Measurements from ENCODE around the gene TJP3.
A peak's percentile ranks its signal among the peaks of the same experiment; 100 is the strongest.
"Not testable (repeated sequence)": the region's sequence is repeated elsewhere in the genome, so short reads cannot be mapped to it uniquely, and the experiment has no call there.

TJP3 gene

GRCh38 chr19:3738477-3739220 lies 30.5 kb downstream of the TJP3 start:
- DNase-seq (ENCODE audit: low read depth in 2 of 2, low spot score in 1 of 2): no peak

- no peak for DNase-seq (ENCODE audit: low read depth in 2 of 2, low spot score in 1 of 2)
Measured at GRCh38 chr19:3740431-3740830, 32.2 kb downstream of the TJP3 start.

GRCh38 chr19:3743486-3743885 lies 35.3 kb downstream of the TJP3 start:
- DNase-seq (ENCODE audit: low read depth in 2 of 2, low spot score in 1 of 2): no peak

DNA sequence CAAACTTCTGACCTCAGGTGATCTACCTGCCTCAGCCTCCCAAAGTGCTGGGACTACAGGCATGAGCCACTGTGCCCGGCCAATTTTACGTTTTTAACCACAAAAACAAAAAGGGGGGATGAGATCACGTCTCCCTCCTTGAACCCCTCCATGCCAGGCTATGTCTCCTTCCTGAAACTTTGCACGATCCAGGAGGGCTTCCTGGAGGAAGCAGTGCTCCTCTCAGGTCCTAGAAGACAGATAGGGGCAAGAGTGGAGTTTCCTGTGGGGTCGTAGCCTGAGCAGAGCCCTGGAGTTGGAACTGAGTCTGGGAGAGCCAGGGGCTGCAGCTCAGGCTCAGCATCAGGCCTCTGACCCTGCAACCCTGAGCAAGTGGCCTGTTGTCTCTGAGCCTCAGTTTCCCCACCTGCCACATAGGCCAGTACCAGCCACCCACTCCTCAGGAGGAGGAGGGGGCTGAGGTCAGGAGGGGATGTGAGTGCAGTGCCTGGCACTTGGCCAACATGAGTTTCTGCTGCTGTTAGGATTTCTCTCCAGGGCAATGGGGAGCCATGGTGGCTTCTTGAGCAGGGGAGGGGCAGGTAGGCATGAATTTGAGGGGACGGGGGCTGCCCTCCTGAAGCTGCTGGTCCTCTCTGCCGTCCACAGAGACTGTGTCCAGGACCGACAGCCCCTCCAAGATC lies 37.3 kb downstream of the TJP3 start:
- DNase-seq (ENCODE audit: low read depth in 2 of 2, low spot score in 1 of 2): no peak

DNA sequence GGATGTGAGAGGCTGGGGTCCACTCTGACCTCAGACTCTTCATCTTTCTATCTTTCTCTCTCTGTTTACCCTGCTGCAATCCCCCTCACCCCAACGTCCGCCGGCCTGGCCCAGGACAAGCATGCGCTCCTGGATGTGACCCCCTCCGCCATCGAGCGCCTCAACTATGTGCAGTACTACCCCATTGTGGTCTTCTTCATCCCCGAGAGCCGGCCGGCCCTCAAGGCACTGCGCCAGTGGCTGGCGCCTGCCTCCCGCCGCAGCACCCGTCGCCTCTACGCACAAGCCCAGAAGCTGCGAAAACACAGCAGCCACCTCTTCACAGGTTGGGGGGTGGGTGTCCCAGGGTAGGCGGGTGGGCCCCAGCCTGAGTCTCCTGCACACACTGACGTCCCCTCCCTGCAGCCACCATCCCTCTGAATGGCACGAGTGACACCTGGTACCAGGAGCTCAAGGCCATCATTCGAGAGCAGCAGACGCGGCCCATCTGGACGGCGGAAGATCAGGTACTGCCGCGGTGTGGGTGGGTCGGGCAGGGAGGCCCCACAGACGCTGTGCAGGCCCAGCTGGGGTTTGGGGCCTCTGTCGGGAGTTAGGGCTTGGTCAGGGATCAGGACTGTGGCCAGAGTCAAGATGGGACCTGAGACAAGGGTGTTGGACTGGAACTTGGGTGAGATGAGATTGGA lies 38.3 kb downstream of the TJP3 start:
- no peak for DNase-seq (ENCODE audit: low read depth in 2 of 2, low spot score in 1 of 2)

- no peak for DNase-seq (ENCODE audit: low read depth in 2 of 2, low spot score in 1 of 2)
Measured at GRCh38 chr19:3748965-3749364, 40.8 kb downstream of the TJP3 start.

DNA sequence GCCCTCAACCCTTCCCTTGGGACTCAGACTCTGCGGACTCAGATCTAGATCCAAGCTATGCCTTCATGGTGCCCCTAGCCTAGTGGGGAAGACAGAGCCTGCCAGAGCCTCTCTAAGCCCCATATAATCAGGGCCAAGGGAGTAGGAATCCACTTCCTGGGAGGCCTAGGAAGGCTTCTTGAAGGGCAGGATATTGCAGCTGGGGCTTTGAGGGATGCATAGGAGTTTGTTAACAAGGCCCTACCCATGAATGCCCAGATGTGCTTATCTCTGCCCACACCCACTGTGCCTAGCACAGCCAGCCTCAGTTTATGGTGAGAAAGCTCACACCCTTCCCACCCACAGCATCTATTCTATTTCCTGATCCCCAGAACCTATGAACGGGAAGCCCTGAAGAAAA lies 42.0 kb downstream of the TJP3 start:
- no peak for DNase-seq (ENCODE audit: low read depth in 2 of 2, low spot score in 1 of 2)

GRCh38 chr19:3751236-3751635 lies 43.1 kb downstream of the TJP3 start:
- DNase-seq (ENCODE audit: low read depth in 2 of 2, low spot score in 1 of 2): no peak

DNA sequence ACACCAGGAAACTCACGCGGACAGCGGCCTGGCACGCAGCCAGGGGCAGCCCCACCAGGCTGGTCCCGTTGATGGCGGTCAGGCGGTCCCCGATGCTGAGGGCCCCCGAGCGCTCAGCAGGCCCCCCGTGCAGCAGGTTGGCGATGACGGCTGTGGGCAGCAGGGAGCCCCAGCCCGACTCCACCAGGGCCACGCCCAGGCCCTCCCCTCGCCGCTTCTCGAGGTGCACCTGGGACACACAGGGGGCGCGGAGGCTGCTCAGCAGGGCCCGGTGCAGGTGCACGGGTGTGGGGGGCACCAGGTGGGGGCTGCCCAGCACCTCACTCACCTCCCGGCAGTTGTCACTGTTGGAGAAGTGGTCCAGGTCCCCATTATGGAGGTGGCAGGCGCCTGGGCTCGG lies 44.3 kb downstream of the TJP3 start:
- DNase-seq (ENCODE audit: low read depth in 2 of 2, low spot score in 1 of 2): no peak

GRCh38 chr19:3753631-3754410 lies 45.6 kb downstream of the TJP3 start:
- no peak for DNase-seq (ENCODE audit: low read depth in 2 of 2, low spot score in 1 of 2)

DNA sequence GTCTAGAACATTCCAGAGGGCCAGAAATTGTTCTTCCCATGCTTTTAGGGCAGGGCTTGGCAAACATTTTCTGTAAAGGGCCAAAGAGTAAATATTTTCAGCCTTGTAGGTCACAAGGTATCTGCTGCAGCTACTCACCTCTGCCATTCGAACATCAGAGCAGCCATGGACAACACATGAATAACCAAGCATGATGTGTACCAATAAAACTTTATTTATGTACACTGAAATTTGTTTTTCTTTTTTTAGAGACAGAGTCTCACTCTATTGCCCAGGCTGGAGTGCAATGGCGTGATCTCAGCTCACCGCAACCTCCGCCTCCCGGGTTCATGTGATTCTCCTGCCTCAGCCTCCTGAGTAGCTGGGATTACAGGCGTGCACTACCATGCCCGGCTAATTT lies 49.5 kb downstream of the TJP3 start:
- not testable (repeated sequence) for DNase-seq (ENCODE audit: low read depth in 2 of 2, low spot score in 1 of 2)

GRCh38 chr19:3758297-3758696 lies 50.1 kb downstream of the TJP3 start:
- DNase-seq (ENCODE audit: low read depth in 2 of 2, low spot score in 1 of 2): not testable (repeated sequence)

GRCh38 chr19:3759482-3760254 lies 51.5 kb downstream of the TJP3 start:
- DNase-seq (ENCODE audit: low read depth in 2 of 2, low spot score in 1 of 2): no peak

- no peak for DNase-seq (ENCODE audit: low read depth in 2 of 2, low spot score in 1 of 2)
Measured at GRCh38 chr19:3760871-3761361, 52.7 kb downstream of the TJP3 start.

DNA sequence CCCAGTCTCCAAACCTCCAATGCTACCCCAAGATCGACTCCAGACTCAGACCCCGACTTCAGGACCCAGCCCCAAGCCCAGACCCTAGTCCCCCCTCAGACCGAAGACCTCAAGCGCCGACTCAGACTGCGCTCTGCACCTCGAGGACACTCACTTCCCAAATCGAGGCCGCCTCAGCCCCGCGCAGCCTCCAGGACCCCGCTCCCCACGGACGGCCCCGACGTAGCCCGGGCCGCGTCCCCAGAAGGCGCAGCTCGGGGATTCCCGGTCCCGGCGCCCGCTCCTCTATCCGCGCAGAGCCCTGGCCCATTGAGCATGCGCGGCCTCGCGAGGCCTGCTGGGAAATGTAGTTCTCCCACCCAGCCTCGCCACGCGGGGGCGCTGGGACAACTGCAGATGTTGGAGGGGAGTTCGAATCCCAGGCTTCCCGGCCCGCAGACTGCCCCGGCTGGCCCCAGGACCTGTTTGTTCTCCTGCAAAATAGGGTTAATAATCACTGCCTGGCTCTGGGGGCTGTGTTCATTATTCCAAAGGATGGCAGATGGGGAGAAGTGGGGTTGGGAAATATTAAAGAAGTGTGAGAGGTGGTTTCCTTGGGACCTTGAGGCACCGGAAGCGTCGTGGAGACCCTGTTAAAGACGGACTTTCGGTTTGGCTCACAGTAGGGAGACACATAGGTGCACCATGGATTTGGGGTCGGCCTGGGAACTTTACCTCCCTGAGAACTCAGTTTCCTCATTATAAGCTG lies 53.4 kb downstream of the TJP3 start, which contains the start of gene APBA3:
Gene APBA3, minus strand, starts transcription at position 311 of the 748 bp plus-strand sequence. CDS start 1,428 bp downstream, outside the sequence.
- peak; percentile 88 to 95 for DNase-seq (ENCODE audit: low read depth in 2 of 2, low spot score in 1 of 2)

DNA sequence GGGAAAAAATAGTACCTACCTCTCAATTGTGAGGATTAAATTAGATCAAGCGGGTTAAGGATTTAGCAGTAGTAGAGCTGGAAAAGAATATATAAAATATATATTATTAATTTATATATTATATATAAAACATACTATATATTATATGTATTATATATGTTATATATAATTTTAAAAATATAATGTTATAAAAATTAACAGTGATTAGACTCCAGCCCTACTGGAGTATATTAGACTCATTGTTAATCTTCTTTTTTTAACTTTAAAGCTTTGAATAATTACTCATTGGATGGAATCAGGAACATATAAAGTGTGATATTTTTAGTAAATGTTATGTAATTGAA lies 53.9 kb downstream of the TJP3 start:
- DNase-seq (ENCODE audit: low read depth in 2 of 2, low spot score in 1 of 2): no peak

DNA sequence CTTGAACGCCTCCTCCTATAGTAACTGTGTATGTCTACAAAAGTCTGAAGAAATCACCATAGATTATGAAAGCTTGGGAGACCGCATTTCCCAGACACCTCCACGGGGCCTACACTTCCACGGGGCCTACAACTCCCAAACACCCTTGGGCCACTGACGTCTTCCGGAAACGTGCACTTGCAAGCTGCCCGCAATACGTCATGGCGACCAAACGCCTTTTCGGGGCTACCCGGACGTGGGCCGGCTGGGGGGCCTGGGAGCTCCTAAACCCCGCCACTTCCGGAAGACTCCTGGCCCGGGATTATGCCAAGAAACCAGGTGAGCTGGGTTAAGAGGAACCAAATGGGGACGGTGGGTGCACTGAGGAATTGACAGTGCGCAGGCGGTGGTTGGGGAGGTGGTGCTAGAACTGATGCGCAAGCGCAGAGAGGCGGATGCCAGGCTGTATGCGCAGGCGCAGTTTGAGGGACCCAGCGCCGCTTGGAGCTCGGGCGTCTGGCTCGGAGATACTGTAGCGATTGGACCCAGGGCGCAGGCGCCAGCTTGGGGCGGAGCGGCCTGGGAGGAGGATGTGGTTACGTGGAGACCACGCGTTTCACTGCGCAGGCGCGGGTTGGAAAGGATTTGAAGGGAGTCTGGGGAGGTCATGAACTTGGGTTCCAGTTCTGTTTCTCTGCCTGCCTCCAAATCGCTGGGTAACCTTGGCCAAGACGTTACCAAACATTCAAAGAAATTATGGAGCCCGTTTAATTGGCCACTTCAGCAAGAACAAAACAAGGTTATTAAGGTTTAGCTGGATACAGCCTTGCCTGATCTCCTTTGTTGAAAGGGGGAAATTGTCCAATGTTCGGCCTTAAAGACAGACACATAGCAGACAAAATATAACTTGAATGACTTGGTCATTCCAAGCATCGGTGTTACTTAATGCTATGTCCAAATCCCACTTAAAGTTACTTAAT lies 54.6 kb downstream of the TJP3 start, which contains the start of gene MRPL54:
Gene MRPL54, plus strand, starts transcription at position 182 of the 959 bp plus-strand sequence. Its CDS starts 19 bp downstream, at position 201.
- DNase-seq (ENCODE audit: low read depth in 2 of 2, low spot score in 1 of 2): peak; percentile 99

GRCh38 chr19:3765121-3765520 lies 56.9 kb downstream of the TJP3 start:
- DNase-seq (ENCODE audit: low read depth in 2 of 2, low spot score in 1 of 2): no peak

All from stimulated activated CD8-positive, alpha-beta memory T cell treated with anti-CD3 and anti-CD28 coated beads, Interleukin-4, amount 100 ng/mL, for 4 hours (primary cell).